Brain microvascular endothelial cell (primary cell): ENCODE results near the gene DUSP8.

ENCODE experiments used
- DNase-seq: peaks from one replicate; pipeline ENCODE4 v3.0.0-alpha.2; 2020
- H3K27ac ChIP-seq: fragments of 250-450 bp; sonication (Bioruptor Pico); 2 replicates; pipeline ENCODE4 v1.5.1; 2020; ENCODE audit warnings: mild to moderate bottlenecking, moderate library complexity
- H3K27me3 ChIP-seq: fragments of 250-450 bp; sonication (Bioruptor Pico); replicated peaks from 2 replicates; pipeline ENCODE4 v1.5.1; 2020; ENCODE audit warnings: mild to moderate bottlenecking
- H3K36me3 ChIP-seq: fragments of 250-450 bp; sonication (Bioruptor Pico); replicated peaks from 2 replicates; pipeline ENCODE4 v1.5.1; 2020; ENCODE audit warnings: mild to moderate bottlenecking
- H3K4me3 ChIP-seq: 2 replicates; pipeline ENCODE4 v1.5.1; 2011; ENCODE audit warnings: low read depth, mild to moderate bottlenecking, control low read depth, low read length, moderate library complexity
- CTCF ChIP-seq: IDR thresholded peaks from 2 replicates; pipeline ENCODE4 v1.5.1; 2011; ENCODE audit warnings: low read depth, mild to moderate bottlenecking, moderate library complexity, low read length, control low read depth, inconsistent platforms; ENCODE audit errors: missing control alignments
- in situ Hi-C: cut with HindIII; loops from 2 replicates; pipeline ENCODE4 v1.10.0; 2017; ENCODE audit warnings: low sequenced_read_pairs, low pct_ligation_motif_present

DUSP8 gene

GRCh38 chr11:1549338-1550330 is 22.4 kb downstream of the DUSP8 start:
- Histone ChIP-seq H3K36me3 (no peaks in the 10 kb centered on the region), H3K4me3 (no peak overlapping the region), H3K27ac (no peak overlapping the region), H3K27me3 (peaks cover 34% of the 10 kb centered on the region)
- DNase-seq, result no peak
- TF ChIP-seq CTCF, result peak; percentile 8
- in situ Hi-C loops, result no loop called here

GRCh38 chr11:1548221-1549070 is 23.6 kb downstream of the DUSP8 start:
- in situ Hi-C loops, result no loop called here
- H3K36me3 ChIP-seq, result no peaks in the 10 kb centered on the region
- peaks cover 37% of the 10 kb centered on the region for H3K27me3 ChIP-seq
- DNase-seq, result peak; percentile 43
- H3K27ac ChIP-seq, result no peak overlapping the region
- no peak for TF ChIP-seq CTCF
- H3K4me3 ChIP-seq, result no peak overlapping the region

GRCh38 chr11:1547467-1548098 is 24.5 kb downstream of the DUSP8 start:
- no peak overlapping the region for H3K27ac ChIP-seq
- no peaks in the 10 kb centered on the region for H3K36me3 ChIP-seq
- in situ Hi-C loops, result no loop called here
- TF ChIP-seq CTCF, result no peak
- no peak for DNase-seq
- H3K4me3 ChIP-seq, result no peak overlapping the region
- peaks cover 37% of the 10 kb centered on the region for H3K27me3 ChIP-seq

GRCh38 chr11:1546536-1547466 is 25.3 kb downstream of the DUSP8 start:
- no peak overlapping the region for H3K4me3 ChIP-seq
- in situ Hi-C loops, result no loop called here
- H3K27ac ChIP-seq, result no peak overlapping the region
- TF ChIP-seq CTCF, result no peak
- peaks cover 37% of the 10 kb centered on the region for H3K27me3 ChIP-seq
- no peak for DNase-seq
- no peaks in the 10 kb centered on the region for H3K36me3 ChIP-seq

- no peak for TF ChIP-seq CTCF
- no peaks in the 10 kb centered on the region for H3K36me3 ChIP-seq
- DNase-seq, result no peak
- H3K27me3 ChIP-seq, result peaks cover 37% of the 10 kb centered on the region
- no peak overlapping the region for H3K27ac ChIP-seq
- no peak overlapping the region for H3K4me3 ChIP-seq
- in situ Hi-C loops, result no loop called here
Measured at GRCh38 chr11:1546077-1546535, 26.0 kb downstream of the DUSP8 start.
